Osteoblast (primary cell): ENCODE results near the gene FOXL3. TPM values are rescaled to one million over a fixed set of nuclear protein-coding genes. Genes with fewer than 3 reads are reported as not detected.

Experiments used
- DNase-seq: peaks from one replicate; pipeline ENCODE4 v3.0.0; 2011; ENCODE audit warnings: low spot score, mixed read lengths; ENCODE audit not compliant: insufficient read length; ENCODE audit errors: missing footprints
- H2AFZ ChIP-seq: 2 replicates; pipeline ENCODE4 v1.6.0; 2011; ENCODE audit warnings: mild to moderate bottlenecking, low read length
- H3K27ac ChIP-seq: 2 replicates; pipeline ENCODE4 v1.5.1; 2011; ENCODE audit warnings: mild to moderate bottlenecking, low read depth, low read length, moderate library complexity
- H3K27me3 ChIP-seq: 2 replicates; pipeline ENCODE4 v1.6.0; 2012; ENCODE audit warnings: mild to moderate bottlenecking, control low read depth, inconsistent platforms, low read length, moderate library complexity; ENCODE audit not compliant: insufficient read depth
- H3K36me3 ChIP-seq: 2 replicates; pipeline ENCODE4 v1.5.1; 2011; ENCODE audit warnings: mild to moderate bottlenecking, low read length, control low read depth, moderate library complexity; ENCODE audit not compliant: insufficient read depth
- H3K4me1 ChIP-seq: 2 replicates; pipeline ENCODE4 v1.5.1; 2011; ENCODE audit warnings: mild to moderate bottlenecking, low read length, control low read depth, moderate library complexity; ENCODE audit not compliant: insufficient read depth
- H3K4me2 ChIP-seq: 2 replicates; pipeline ENCODE4 v1.6.0; 2011; ENCODE audit warnings: mild to moderate bottlenecking, low read length; ENCODE audit not compliant: insufficient read depth
- H3K4me3 ChIP-seq: fragments of 200-600 bp; sonication (generic); 3 replicates; pipeline ENCODE4 v1.5.1; 2012; ENCODE audit warnings: mild to moderate bottlenecking, low read length, inconsistent platforms; ENCODE audit not compliant: insufficient read depth
- H3K79me2 ChIP-seq: 2 replicates; pipeline ENCODE4 v1.6.0; 2012; ENCODE audit warnings: mild to moderate bottlenecking, low read length, control low read depth, inconsistent platforms; ENCODE audit not compliant: insufficient read depth
- H3K9me3 ChIP-seq: 2 replicates; pipeline ENCODE4 v1.5.1; 2011; ENCODE audit warnings: low read depth, low read length, control low read depth
- H4K20me1 ChIP-seq: 2 replicates; pipeline ENCODE4 v1.6.0; 2012; ENCODE audit warnings: mild to moderate bottlenecking, low read length, control low read depth; ENCODE audit not compliant: insufficient read depth
- CTCF ChIP-seq: IDR thresholded peaks from 2 replicates; pipeline ENCODE4 v1.5.1; 2011; ENCODE audit warnings: mild to moderate bottlenecking, low read depth, low read length, moderate library complexity; ENCODE audit errors: extremely low read depth
- total RNA-seq: library from RNA; depleted of rRNA; stranded (reverse); fragments of >200 nt; gene quantifications from 2 replicates; pipeline ENCODE4 v1.2.3, GENCODE V29; 2012

The FOXL3 gene
- total RNA-seq, 1 donor = not detected

GRCh38 chr7:279821-280220 lies 10.1 kb upstream of the FOXL3 start:
- no peak for TF ChIP-seq CTCF
- no peaks in the 10 kb centered on the region for H3K4me1 ChIP-seq
- H4K20me1 ChIP-seq = no peaks in the 10 kb centered on the region
- H3K79me2 ChIP-seq = no peaks in the 10 kb centered on the region
- H3K4me2 ChIP-seq = no peak overlapping the region
- no peaks in the 10 kb centered on the region for H3K9me3 ChIP-seq
- no peak overlapping the region for H2AFZ ChIP-seq
- H3K27ac ChIP-seq = no peak overlapping the region
- H3K36me3 ChIP-seq = no peaks in the 10 kb centered on the region
- H3K27me3 ChIP-seq = peaks cover 30% of the 10 kb centered on the region
- no peak overlapping the region for H3K4me3 ChIP-seq
- DNase-seq = no peak

GRCh38 chr7:280461-280860 lies 9.5 kb upstream of the FOXL3 start:
- H3K36me3 ChIP-seq = no peaks in the 10 kb centered on the region

GRCh38 chr7:281637-282036 lies 8.3 kb upstream of the FOXL3 start:
- TF ChIP-seq CTCF = no peak
- no peak overlapping the region for H3K4me2 ChIP-seq
- H3K4me3 ChIP-seq = no peak overlapping the region
- no peak for DNase-seq
- no peaks in the 10 kb centered on the region for H3K79me2 ChIP-seq
- H4K20me1 ChIP-seq = no peaks in the 10 kb centered on the region
- H3K4me1 ChIP-seq = no peaks in the 10 kb centered on the region
- no peak overlapping the region for H3K27ac ChIP-seq
- no peak overlapping the region for H2AFZ ChIP-seq
- no peaks in the 10 kb centered on the region for H3K36me3 ChIP-seq
- no peaks in the 10 kb centered on the region for H3K9me3 ChIP-seq
- H3K27me3 ChIP-seq = peaks cover 31% of the 10 kb centered on the region

More at GRCh38 chr7:280461-280860, 9.5 kb upstream of the FOXL3 start:
- no peak overlapping the region for H3K27ac ChIP-seq
- DNase-seq = peak; percentile 6
- no peaks in the 10 kb centered on the region for H4K20me1 ChIP-seq
- H3K9me3 ChIP-seq = no peaks in the 10 kb centered on the region
- peaks cover 30% of the 10 kb centered on the region for H3K27me3 ChIP-seq
- no peaks in the 10 kb centered on the region for H3K79me2 ChIP-seq
- no peak overlapping the region for H2AFZ ChIP-seq
- H3K4me3 ChIP-seq = no peak overlapping the region
- no peaks in the 10 kb centered on the region for H3K4me1 ChIP-seq
- H3K4me2 ChIP-seq = no peak overlapping the region
- TF ChIP-seq CTCF = no peak

GRCh38 chr7:282621-283020 lies 7.3 kb upstream of the FOXL3 start:
- peak; percentile 65 for DNase-seq
- no peak overlapping the region for H3K27ac ChIP-seq
- H3K9me3 ChIP-seq = no peaks in the 10 kb centered on the region

More at GRCh38 chr7:282621-283020, 7.3 kb upstream of the FOXL3 start:
- Histone ChIP-seq H3K4me1 (no peaks in the 10 kb centered on the region), H3K36me3 (no peaks in the 10 kb centered on the region), H3K79me2 (no peaks in the 10 kb centered on the region), H3K27me3 (peaks cover 28% of the 10 kb centered on the region), H3K4me2 (no peak overlapping the region), H2AFZ (no peak overlapping the region), H4K20me1 (no peaks in the 10 kb centered on the region), H3K4me3 (no peak overlapping the region)
- no peak for TF ChIP-seq CTCF
